ENCODE data around the gene HCRTR1. TPM values are rescaled to one million over a fixed set of nuclear protein-coding genes. Genes with fewer than 3 reads are reported as not detected.

HCRTR1 gene
- polyA plus RNA-seq, 3 donors = 0.17 to 0.38 (median 0.18) TPM

GRCh38 chr1:31646259-31646960 is 28.9 kb downstream of the HCRTR1 start:
- no peak for DNase-seq (ENCODE audit: low read depth in 3 of 3, low spot score in 2 of 3)

- no peak for DNase-seq (ENCODE audit: low read depth in 3 of 3, low spot score in 2 of 3)
These were observed 29.6 kb downstream of the HCRTR1 start for GRCh38 chr1:31647106-31647505.

- DNase-seq (ENCODE audit: low read depth in 3 of 3, low spot score in 2 of 3) = no peak
These were observed 30.7 kb downstream of the HCRTR1 start for GRCh38 chr1:31648190-31648589.

- no peak for DNase-seq (ENCODE audit: low read depth in 3 of 3, low spot score in 2 of 3)
These were observed 31.3 kb downstream of the HCRTR1 start for GRCh38 chr1:31648641-31649357.

GRCh38 chr1:31650161-31651088 is 32.9 kb downstream of the HCRTR1 start:
- no peak for DNase-seq (ENCODE audit: low read depth in 3 of 3, low spot score in 2 of 3)

- no peak for DNase-seq (ENCODE audit: low read depth in 3 of 3, low spot score in 2 of 3)
These were observed 33.6 kb downstream of the HCRTR1 start for GRCh38 chr1:31651089-31651420.

- no peak for DNase-seq (ENCODE audit: low read depth in 3 of 3, low spot score in 2 of 3)
These were observed 34.3 kb downstream of the HCRTR1 start for GRCh38 chr1:31651766-31652165.

GRCh38 chr1:31652891-31653499 is 35.5 kb downstream of the HCRTR1 start:
- DNase-seq (ENCODE audit: low read depth in 3 of 3, low spot score in 2 of 3) = no peak

- no peak for DNase-seq (ENCODE audit: low read depth in 3 of 3, low spot score in 2 of 3)
These were observed 36.4 kb downstream of the HCRTR1 start for GRCh38 chr1:31653717-31654473.

GRCh38 chr1:31654474-31654776 is 36.9 kb downstream of the HCRTR1 start:
- no peak for DNase-seq (ENCODE audit: low read depth in 3 of 3, low spot score in 2 of 3)

GRCh38 chr1:31655104-31655503 is 37.6 kb downstream of the HCRTR1 start:
- no peak for DNase-seq (ENCODE audit: low read depth in 3 of 3, low spot score in 2 of 3)

- no peak for DNase-seq (ENCODE audit: low read depth in 3 of 3, low spot score in 2 of 3)
These were observed 38.3 kb downstream of the HCRTR1 start for GRCh38 chr1:31655756-31656155.

- no peak for DNase-seq (ENCODE audit: low read depth in 3 of 3, low spot score in 2 of 3)
These were observed 39.7 kb downstream of the HCRTR1 start for GRCh38 chr1:31657020-31657804.

- no peak for DNase-seq (ENCODE audit: low read depth in 3 of 3, low spot score in 2 of 3)
These were observed 40.6 kb downstream of the HCRTR1 start for GRCh38 chr1:31657972-31658510.

- DNase-seq (ENCODE audit: low read depth in 3 of 3, low spot score in 2 of 3) = no peak
These were observed 41.2 kb downstream of the HCRTR1 start for GRCh38 chr1:31658721-31659120.

- DNase-seq (ENCODE audit: low read depth in 3 of 3, low spot score in 2 of 3) = no peak
These were observed 42.4 kb downstream of the HCRTR1 start for GRCh38 chr1:31659889-31660288.

GRCh38 chr1:31660871-31661455 is 43.5 kb downstream of the HCRTR1 start:
- no peak for DNase-seq (ENCODE audit: low read depth in 3 of 3, low spot score in 2 of 3)

- no peak for DNase-seq (ENCODE audit: low read depth in 3 of 3, low spot score in 2 of 3)
These were observed 44.4 kb downstream of the HCRTR1 start for GRCh38 chr1:31661856-31662255.

GRCh38 chr1:31662463-31662862 is 45.0 kb downstream of the HCRTR1 start:
- DNase-seq (ENCODE audit: low read depth in 3 of 3, low spot score in 2 of 3) = no peak

Measured in right renal cortex interstitium (tissue), 3 donors.